Ishikawa (cell line): Measurements from ENCODE around the gene COL18A1.

ENCODE experiments used
- CEBPB ChIP-seq: IDR thresholded peaks from 2 replicates; pipeline ENCODE4 v1.6.1; 2012
- CREB1 ChIP-seq: IDR thresholded peaks from 2 replicates; pipeline ENCODE4 v1.6.1; 2012; ENCODE audit warnings: low read depth
- EP300 ChIP-seq: IDR thresholded peaks from 2 replicates; pipeline ENCODE4 v1.6.1; 2012; ENCODE audit warnings: borderline replicate concordance
- FOXM1 ChIP-seq: IDR thresholded peaks from 2 replicates; pipeline ENCODE4 v1.6.1; 2012; ENCODE audit warnings: low read depth, borderline replicate concordance
- NFIC ChIP-seq: IDR thresholded peaks from 2 replicates; pipeline ENCODE4 v1.6.1; 2012
- RAD21 ChIP-seq: IDR thresholded peaks from 2 replicates; pipeline ENCODE4 v1.6.1; 2012; ENCODE audit warnings: low read depth
- REST ChIP-seq: IDR thresholded peaks from 2 replicates; pipeline ENCODE4 v1.6.1; 2012; ENCODE audit warnings: low read depth, mild to moderate bottlenecking
- TAF1 ChIP-seq: IDR thresholded peaks from 2 replicates; pipeline ENCODE4 v1.6.1; 2012; ENCODE audit warnings: low read depth, mild to moderate bottlenecking
- TCF12 ChIP-seq: IDR thresholded peaks from 2 replicates; pipeline ENCODE4 v1.6.1; 2012; ENCODE audit warnings: low read depth
- TEAD4 ChIP-seq: IDR thresholded peaks from 2 replicates; pipeline ENCODE4 v1.6.1; 2012
- USF1 ChIP-seq: IDR thresholded peaks from 2 replicates; pipeline ENCODE4 v1.6.1; 2012
- YY1 ChIP-seq: IDR thresholded peaks from 2 replicates; pipeline ENCODE4 v1.6.1; 2012; ENCODE audit warnings: low read depth
- ZBTB7A ChIP-seq: IDR thresholded peaks from 2 replicates; pipeline ENCODE4 v1.6.1; 2012; ENCODE audit warnings: low read depth
- TF ChIP-seq, protein P1 (sequence below): IDR thresholded peaks from 2 replicates; pipeline ENCODE4 v1.6.1; 2012

DNA sequence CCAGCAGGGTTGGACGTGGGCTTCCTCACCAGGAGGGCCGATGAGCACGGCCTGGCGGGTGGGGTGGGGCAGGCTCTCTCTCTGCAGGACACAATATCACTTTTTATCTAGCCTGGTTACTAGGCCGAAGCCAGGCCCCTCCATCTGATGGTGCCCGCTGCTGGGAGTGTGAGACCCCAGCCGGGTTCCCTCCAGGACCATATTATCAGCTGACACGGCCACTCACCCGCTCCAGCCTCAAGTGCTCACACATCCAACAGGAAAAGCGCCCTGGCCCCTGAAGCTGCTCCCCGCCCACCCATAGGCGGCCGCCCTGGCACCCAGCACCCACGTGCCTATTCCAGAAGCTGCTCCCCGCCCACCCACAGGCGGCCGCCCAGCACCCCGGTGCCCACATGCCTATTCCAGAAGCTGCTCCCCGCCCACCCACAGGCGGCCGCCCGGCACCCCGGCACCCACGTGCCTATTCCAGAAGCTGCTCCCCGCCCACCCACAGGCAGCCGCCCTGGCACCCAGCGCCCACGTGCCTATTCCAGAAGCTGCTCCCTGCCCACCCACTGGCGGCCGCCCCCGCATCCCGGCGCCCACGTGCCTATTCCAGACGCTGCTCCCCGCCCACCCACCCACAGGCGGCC is 132.3 kb downstream of the COL18A1 start:
- TF ChIP-seq NFIC (no peak), RAD21 (no peak), REST (no peak), ZBTB7A (no peak), TAF1 (no peak), EP300 (no peak), FOXM1 (no peak), TEAD4 (no peak), CEBPB (no peak), YY1 (no peak), TCF12 (no peak), CREB1 (no peak), USF1 (no peak)
- TF ChIP-seq, protein P1, sequence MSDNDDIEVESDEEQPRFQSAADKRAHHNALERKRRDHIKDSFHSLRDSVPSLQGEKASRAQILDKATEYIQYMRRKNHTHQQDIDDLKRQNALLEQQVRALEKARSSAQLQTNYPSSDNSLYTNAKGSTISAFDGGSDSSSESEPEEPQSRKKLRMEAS = no peak
